ENCODE results near the gene OLFM2.

GRCh38 chr19:9862938-9863337 lies 73.4 kb downstream of the OLFM2 start:
- TF ChIP-seq POLR2A (IDR thresholded peaks at IDR 0.05; ENCODE audit: low read depth, low read length) (no peak), POLR2AphosphoS5 (IDR thresholded peaks at IDR 0.05; ENCODE audit: low read depth, low read length) (no peak), SPI1 (IDR thresholded peaks at IDR 0.05; ENCODE audit: low read depth, low read length) (no peak), TAF1 (IDR thresholded peaks at IDR 0.05; ENCODE audit: low read depth, low read length) (no peak), PAX5 (IDR thresholded peaks at IDR 0.05; ENCODE audit: insufficient read depth, low read length, severe bottlenecking) (no peak), POU2F2 (IDR thresholded peaks at IDR 0.05; ENCODE audit: low read depth, low read length) (no peak)

Measured in GM12891 (cell line).